DMS79 (cell line): ENCODE results near the gene CEMP1.
A peak's percentile ranks its signal among the peaks of the same experiment; 100 is the strongest.

Experiments used
- DNase-seq: peaks from one replicate; lab custom pipeline; 2025; lab: John Stamatoyannopoulos, UW

CEMP1 gene

GRCh38 chr16:2518823-2519710 is 12.1 kb downstream of the CEMP1 start:
- DNase-seq, result no peak

DNA sequence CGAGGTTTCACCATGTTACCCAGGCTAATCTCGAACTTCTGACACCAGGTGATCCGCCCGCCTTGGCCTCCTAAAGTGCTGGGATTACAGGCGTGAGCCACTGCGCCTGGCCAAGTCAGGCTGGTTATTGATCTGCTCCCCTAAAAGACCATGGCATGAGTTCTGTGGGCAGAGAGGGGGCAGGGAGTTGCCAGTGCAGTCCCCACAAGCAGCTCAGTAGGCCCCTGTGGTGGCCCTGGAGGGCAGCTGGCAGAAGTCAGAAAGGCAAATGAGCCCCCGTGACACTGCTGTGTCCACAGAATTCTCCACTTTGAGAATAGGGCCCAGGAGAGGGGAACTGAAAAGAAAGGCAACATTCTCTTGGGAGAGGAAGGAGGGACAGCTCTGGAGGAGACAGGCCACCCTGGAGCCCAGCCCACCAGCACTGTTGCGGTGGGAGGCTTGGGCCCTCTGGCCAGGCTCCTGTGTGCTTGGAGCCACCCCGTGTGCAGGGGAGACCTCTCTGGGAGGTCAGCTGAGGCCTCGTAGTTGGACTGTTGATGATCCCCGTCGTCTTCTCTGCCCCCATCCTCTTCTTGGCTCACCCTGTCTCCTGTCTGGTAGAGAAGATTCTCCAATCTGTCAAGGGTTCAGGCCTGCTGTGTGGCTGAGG is 13.1 kb downstream of the CEMP1 start:
- no peak for DNase-seq

GRCh38 chr16:2516391-2517240 is 14.6 kb downstream of the CEMP1 start:
- no peak for DNase-seq

DNA sequence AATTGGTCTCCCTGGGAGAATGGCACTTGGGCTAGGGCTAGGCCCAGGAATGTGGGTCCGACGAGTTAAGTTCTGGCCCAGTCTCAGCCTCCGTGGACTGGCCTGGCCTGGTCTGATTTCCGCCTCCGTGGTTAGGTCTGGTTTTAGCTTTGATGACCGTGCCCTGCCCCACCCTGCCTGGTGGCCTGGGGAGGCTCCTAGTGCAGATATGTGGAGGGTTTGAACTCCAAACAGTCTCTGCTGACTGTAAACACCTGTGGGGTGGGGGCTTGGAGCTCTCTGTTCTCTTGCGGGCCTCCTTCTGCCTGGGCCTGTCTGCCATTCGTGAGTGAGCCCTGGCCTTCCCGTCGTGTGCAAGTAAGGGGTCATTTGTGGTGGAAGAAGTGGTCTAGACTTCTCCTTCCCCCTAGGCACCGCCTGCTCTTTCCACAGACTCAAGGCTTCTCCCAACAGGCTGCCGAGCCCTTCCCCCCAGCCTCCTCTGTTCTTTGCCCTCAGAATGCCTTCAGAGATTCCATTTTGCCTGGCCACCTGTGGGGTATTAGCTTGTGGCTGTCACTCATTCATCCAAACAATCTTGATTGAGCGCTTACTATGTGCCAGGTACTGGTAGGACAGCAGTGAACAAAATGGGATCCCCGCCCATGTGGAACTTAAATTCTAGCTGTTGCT is 15.9 kb downstream of the CEMP1 start:
- DNase-seq, result no peak

DNA sequence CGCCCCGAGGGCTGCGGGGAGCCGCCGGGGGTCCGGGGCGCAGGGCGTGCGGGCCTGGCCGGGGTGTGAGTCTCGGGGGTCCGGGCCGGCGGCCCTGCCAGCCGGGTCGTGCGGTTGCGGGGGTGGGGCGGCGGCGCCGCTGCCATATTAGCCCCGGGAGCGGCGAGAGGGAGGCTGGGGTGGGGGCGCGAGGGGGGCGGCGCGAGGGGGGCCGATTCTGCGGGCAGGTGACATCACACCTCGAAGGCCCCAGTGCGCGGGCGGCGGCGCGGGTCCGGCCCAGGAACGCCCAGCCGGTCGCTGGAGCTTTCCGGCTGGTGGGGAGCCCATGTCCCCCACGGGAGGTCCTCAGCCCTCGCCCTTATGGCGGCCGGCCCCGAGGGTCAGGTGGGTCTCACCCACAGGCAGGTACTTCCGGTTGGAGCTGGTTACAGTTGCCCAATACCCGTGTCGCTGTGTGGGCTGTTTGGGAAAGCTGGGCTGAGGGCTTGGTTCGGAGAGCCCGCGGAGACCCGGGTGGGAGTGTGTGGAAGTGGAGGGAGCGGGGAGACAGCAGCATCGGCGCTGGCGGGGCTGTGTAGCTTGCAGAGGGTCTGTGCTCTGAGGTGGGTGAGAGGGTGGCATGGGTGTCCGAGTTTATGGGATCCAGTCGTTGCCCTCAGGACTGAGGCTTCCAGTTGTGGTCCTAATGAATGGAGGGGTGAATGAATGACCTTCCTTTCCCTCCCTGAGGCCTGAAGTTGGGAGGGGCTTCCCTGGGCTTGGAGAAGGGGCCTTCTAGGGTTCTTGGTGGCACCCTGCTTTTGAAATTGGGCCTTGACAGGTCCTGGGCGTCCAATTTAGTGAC is 16.7 kb downstream of the CEMP1 start:
- peak; percentile 25 for DNase-seq

DNA sequence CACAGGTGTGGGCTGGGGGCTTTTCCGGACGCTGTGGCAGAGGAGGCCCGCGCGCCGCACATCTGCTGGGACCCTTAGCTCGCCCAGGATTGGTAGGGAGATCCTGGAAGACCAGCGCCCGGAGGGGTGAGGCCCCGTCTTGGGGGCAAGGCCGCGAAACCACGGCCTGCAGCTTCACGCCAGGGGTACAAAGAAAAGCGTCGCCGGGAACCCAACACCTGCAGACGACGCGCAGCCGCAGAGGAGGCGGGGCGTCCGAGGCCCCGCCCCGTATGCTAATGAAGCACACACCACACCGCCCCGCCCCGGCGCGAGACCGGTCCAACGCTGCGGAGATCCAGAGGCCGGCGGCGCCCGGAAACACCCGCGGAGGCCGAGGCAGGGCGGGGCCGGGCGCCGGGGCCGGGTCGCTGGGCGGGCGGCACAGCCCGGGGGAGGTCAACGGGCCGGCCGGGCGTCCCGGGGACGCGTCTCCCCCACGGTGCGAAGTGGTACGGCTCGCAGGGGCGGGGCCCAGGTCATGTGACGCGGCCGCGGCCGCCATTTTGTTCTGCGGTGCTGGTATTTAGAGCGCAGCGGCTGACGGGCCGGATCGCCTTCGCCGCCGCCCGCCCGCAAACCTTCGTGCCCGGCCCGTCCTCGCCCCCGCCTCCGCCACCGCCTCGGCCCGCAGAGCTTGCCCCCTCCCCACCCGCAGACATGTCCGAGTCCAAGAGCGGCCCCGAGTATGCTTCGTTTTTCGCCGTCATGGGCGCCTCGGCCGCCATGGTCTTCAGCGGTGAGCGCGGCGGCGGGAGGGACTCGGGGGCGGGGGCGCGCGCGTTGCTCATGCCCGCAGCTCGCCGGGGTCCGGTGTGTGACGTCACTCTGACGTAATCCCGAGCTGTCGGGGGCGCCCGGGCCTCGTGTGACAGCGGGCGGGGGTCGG is 17.5 kb downstream of the CEMP1 start, which contains the start of gene ATP6V0C:
Gene ATP6V0C (plus strand): TSS at position 548 of the 928 bp plus-strand sequence. CDS start 152 bp downstream, at position 700.
- DNase-seq, result peak; percentile 69

DNA sequence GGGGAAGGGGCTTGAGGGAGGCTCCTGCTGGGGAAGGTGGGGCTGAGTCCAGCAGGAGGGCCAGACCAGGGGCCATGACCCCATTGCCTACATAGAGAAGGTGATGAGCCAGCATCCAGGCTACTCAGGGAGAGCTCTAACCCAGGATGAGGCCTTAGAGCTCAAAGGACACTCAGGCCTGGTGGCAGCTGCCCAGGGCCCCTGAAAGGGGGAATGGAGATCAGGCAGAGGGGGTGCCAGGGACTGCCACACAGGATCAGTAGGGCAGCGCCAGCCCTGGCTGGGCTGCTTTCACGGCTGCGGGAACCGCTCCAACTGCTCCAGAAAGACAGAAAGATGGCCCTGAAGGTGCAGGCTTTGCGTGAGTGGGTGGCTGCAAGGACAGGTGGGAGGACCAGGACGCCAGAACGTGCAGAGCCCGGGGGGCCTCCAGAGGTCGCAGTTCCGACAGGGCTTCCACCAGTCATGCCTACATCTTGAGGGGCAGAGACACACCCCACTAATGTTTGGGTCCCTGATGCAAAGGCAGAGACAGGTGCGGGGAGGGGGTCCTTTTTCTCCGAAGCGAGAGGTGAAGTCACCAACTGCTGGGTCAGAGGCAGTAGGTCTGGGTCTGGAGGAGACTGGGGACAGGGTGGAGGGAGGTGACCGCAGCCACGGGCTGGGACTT is 18.3 kb downstream of the CEMP1 start:
- DNase-seq, result peak; percentile 22

DNA sequence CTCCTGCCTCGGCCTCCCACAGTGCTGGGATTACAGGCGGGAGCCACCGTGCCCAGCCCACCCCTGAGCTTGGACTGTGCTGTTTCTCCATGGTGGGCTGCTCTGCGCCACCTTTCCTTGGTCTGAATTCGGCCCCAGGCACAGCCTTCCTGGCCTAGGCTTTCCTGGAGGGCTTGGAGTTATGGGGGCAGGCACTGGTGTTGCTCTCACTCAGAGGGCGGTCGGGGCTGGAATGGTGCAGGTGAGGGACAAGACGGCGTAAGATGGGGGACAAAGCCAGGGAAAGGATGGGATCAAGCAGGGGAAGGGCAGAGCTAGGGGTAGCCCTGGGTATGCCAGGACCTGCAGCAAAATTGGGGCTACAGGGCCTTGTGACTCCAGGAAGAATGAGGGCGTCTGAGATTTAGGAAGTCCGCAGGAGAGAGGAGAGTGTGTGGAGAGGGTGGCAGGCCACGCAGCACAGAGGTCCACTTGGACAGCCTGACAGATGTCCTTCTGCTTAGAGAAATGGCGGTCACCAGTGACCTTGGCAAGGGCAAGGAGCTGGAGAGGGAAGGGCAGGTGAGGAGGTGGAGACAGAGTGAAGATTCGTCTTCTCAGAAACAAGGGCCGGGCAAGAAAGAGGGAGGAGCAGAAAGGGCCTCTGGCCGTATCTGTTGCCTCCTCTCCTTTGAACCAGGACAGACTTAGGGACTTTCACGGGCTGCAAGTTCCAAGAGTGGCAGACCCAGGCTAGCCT is 19.0 kb downstream of the CEMP1 start:
- DNase-seq, result no peak

DNA sequence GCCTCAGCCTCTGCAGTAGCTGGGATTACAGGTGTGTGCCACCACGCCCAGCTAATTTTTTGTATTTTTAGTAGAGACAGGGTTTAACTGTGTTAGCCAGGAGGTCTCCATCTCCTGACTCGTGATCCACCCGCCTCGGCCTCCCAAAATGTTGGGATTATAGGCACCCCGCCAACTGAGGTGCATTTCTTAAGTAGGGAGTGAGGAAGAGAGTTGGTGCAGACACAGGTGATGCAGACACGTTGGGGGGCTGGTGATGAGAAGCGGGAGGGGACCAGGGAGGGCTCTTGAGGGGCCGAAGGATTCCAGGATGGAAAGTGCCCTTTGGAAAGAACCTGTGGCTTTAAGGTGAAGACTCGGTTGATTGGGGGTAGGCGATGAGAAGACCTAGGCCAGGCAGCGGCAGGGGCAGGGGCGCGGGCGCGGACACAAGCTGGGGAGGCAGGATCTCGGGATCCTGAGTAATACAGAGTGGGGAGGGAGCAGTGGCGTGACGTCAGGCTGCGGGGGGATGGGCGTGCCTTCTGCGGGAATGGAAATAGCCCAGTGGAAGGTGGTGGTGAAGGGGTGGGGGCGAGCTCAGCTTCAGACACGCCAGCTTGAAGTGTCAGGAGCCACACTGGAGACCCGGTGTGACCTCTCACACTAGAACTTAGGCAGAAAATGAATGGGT is 19.9 kb downstream of the CEMP1 start:
- DNase-seq, result no peak

DNA sequence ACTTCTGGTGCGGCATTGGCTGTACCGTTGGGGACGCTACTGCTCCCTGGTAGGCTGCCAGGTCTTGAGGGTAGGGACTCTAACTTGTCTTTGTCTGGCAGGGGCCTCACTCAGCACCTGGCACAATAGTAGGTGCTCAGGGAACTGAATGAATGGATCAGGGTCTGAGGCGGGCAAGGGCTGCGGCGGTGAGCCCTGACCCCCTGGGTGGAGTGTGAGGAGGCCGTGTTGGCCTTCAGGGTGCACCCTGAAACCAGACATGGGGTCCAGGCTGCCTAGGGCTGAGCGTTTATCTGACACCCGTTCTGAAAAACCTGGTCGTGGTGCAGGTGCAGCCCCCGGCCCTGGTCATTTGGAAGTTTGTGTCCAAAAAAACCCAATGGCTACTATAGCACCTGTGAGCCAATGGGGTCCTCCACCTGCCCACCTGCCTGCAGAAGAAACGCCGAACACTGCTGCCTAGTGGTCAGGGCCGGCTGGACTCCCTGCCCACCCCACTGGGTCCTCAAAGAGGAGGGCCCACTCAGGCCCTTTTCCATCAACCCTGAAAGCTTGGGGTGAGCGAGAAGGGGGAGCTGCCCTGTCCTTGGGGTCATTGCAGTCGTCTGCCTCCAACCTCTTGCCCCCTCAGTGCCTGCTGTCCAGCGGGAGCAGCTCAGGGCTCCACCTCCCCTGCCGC is 22.3 kb downstream of the CEMP1 start:
- no peak for DNase-seq

- no peak for DNase-seq
Measured at GRCh38 chr16:2507665-2508064, 23.5 kb downstream of the CEMP1 start.

GRCh38 chr16:2507052-2507659 is 24.1 kb downstream of the CEMP1 start:
- DNase-seq, result no peak

GRCh38 chr16:2505695-2506094 is 25.5 kb downstream of the CEMP1 start:
- no peak for DNase-seq

GRCh38 chr16:2501946-2502895 is 29.0 kb downstream of the CEMP1 start:
- no peak for DNase-seq

- DNase-seq, result peak; percentile 54
Measured at GRCh38 chr16:2500918-2501750, 30.1 kb downstream of the CEMP1 start.
